Neutrophil (primary cell): Measurements from ENCODE around the gene IPPK.

ENCODE experiments used
- H3K27ac ChIP-seq: fragments of 200-600 bp; sonication (generic); 2 replicates; pipeline ENCODE4 v1.5.1; 2016; ENCODE audit warnings: mild to moderate bottlenecking, moderate library complexity
- H3K27me3 ChIP-seq: fragments of 200-600 bp; sonication (generic); 2 replicates; pipeline ENCODE4 v1.6.0; 2016; ENCODE audit warnings: mild to moderate bottlenecking
- H3K36me3 ChIP-seq: fragments of 200-600 bp; sonication (generic); 2 replicates; pipeline ENCODE4 v1.5.1; 2017
- H3K4me1 ChIP-seq, 2 experiments: fragments of 200-600 bp in 1 of 2; sonication (generic) in 1 of 2; 1 replicate in 1 of 2; 2 replicates in 1 of 2; pipeline versions ENCODE4 v1.5.1 to v1.6.1; 2013 to 2016; ENCODE audit warnings: low read depth in 1 of 2, low read length in 1 of 2, mild to moderate bottlenecking in 1 of 2, moderate library complexity in 1 of 2; ENCODE audit not compliant: control insufficient read depth in 1 of 2, insufficient read depth in 1 of 2
- H3K4me3 ChIP-seq, 2 experiments: fragments of 200-600 bp in 1 of 2; sonication (generic) in 1 of 2; 1 replicate in 1 of 2; 2 replicates in 1 of 2; pipeline ENCODE4 v1.5.1; 2013 to 2016; ENCODE audit warnings: low read depth in 1 of 2, low read length in 1 of 2, mild to moderate bottlenecking in 1 of 2, moderate library complexity in 1 of 2
- H3K9me3 ChIP-seq: fragments of 200-600 bp; sonication (generic); 2 replicates; pipeline ENCODE4 v1.5.1; 2016
- CTCF ChIP-seq: fragments of 200-600 bp; sonication (generic); IDR thresholded peaks from 2 replicates; pipeline ENCODE4 v1.5.1; 2016; ENCODE audit warnings: antibody characterized with exemption

The IPPK gene

GRCh38 chr9:92660266-92660665, 9.7 kb downstream of the IPPK start:
- no peak for TF ChIP-seq CTCF
- Histone ChIP-seq H3K4me1 (no peaks in the 10 kb centered on the region), H3K4me3 (no peak overlapping the region), H3K9me3 (no peaks in the 10 kb centered on the region), H3K27me3 (no peaks in the 10 kb centered on the region), H3K27ac (no peak overlapping the region), H3K36me3 (peaks cover 39% of the 10 kb centered on the region)

GRCh38 chr9:92659601-92660000, 10.3 kb downstream of the IPPK start:
- H3K9me3 ChIP-seq, result no peaks in the 10 kb centered on the region
- H3K36me3 ChIP-seq, result peaks cover 46% of the 10 kb centered on the region
- no peaks in the 10 kb centered on the region for H3K4me1 ChIP-seq
- no peaks in the 10 kb centered on the region for H3K27me3 ChIP-seq
- TF ChIP-seq CTCF, result no peak
- no peak overlapping the region for H3K4me3 ChIP-seq
- H3K27ac ChIP-seq, result no peak overlapping the region

- Histone ChIP-seq H3K36me3 (peaks cover 56% of the 10 kb centered on the region), H3K4me1 (no peaks in the 10 kb centered on the region), H3K27ac (no peak overlapping the region), H3K9me3 (no peaks in the 10 kb centered on the region), H3K27me3 (no peaks in the 10 kb centered on the region), H3K4me3 (no peak overlapping the region)
- no peak for TF ChIP-seq CTCF
Observed at GRCh38 chr9:92658611-92659010, 11.3 kb downstream of the IPPK start.

- Histone ChIP-seq H3K4me3 (no peak overlapping the region), H3K4me1 (no peaks in the 10 kb centered on the region), H3K9me3 (no peaks in the 10 kb centered on the region), H3K27ac (no peak overlapping the region), H3K36me3 (peaks cover 60% of the 10 kb centered on the region), H3K27me3 (no peaks in the 10 kb centered on the region)
- no peak for TF ChIP-seq CTCF
Observed at GRCh38 chr9:92658176-92658575, 11.8 kb downstream of the IPPK start.

GRCh38 chr9:92657296-92658094, 12.4 kb downstream of the IPPK start:
- Histone ChIP-seq H3K4me3 (no peak overlapping the region), H3K27me3 (no peaks in the 10 kb centered on the region), H3K36me3 (peaks cover 65% of the 10 kb centered on the region), H3K4me1 (no peaks in the 10 kb centered on the region), H3K9me3 (no peaks in the 10 kb centered on the region), H3K27ac (no peak overlapping the region)
- no peak for TF ChIP-seq CTCF
